NCI-H1417 treated with DMSO at 0.1 percent for 48 hours (cell line): ENCODE measurements around the gene TXNDC5.
"Not testable (repeated sequence)": the region's sequence is repeated elsewhere in the genome, so short reads cannot be mapped to it uniquely, and the experiment has no call there.

Experiments
- DNase-seq: peaks from one replicate; lab custom pipeline; 2025; lab: John Stamatoyannopoulos, UW

Gene TXNDC5

DNA sequence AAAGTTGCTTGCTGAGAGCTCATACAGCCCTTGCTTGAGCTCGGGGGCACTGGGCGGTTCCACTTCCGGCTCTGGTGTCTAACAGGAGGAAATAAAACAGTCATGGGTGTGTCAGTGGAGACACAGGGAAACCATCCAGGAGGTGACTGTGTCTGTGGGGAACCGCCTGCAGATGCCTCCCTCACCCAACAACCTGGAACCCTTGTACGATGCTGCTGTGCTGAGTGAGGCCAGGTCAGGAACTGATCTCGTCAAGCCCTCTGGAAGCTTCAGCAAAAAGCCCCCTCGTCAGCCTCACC is 15.5 kb downstream of the TXNDC5 start:
- no peak for DNase-seq

DNA sequence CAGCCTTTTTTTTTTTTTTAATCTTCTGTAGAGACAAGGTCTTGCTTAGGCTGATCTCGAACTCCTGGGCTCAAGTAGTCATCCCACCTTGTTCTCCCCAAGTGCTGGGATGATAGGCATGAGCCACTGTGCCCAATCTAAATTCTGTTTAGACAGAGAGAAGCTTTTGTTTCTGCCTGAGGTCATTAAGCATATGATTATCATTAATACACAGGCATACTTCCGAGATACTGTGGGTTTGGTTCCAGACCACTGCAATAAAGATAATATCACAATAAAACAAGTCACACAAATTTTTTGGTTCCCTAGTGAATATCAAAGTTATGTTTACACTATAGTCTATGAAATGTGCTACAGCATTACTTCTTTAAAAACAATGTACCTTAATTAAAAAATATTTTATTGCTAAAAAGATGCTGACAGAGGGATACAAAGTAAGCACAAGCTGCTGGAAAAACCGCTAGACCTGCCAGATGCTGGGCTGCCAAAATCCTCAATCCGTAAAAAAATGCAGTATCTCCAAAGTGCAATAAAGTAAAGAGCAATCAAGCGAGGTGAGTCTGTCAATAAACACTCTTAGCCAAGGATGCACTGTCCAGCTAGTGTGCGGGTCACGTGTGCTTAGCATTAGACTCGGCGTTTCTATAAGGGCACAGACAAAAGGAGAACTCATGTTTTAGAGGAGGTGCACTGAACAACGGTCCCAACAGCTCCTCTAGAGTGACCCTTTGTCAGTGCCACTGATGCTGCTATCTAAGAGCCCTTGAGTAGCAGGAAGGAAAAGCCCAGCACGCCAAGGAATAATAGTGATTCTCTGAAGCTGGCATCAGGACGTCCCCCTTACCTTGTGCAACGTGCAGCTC is 16.1 kb downstream of the TXNDC5 start:
- no peak for DNase-seq

GRCh38 chr6:7893342-7893741 is 17.2 kb downstream of the TXNDC5 start:
- no peak for DNase-seq

DNA sequence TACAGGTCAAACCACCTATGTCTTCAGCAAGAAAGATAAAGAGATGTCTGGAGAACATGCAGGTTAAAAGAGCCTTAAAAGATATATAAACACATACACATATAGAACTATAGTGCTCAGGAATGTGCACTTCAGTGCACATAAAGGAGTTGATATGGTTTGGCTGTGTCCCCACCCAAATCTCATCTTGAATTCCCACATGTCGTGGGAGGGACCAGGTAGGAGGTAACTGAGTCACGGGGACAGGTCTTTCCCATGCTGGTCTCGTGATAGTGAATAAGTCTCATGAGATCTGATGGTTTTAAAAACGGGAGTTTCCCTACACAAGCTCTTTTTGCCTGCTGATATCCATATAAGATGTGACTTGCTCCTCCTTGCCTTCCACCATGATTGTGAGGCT is 18.2 kb downstream of the TXNDC5 start:
- DNase-seq = not testable (repeated sequence)

GRCh38 chr6:7891078-7891872 is 19.3 kb downstream of the TXNDC5 start:
- DNase-seq = no peak

DNA sequence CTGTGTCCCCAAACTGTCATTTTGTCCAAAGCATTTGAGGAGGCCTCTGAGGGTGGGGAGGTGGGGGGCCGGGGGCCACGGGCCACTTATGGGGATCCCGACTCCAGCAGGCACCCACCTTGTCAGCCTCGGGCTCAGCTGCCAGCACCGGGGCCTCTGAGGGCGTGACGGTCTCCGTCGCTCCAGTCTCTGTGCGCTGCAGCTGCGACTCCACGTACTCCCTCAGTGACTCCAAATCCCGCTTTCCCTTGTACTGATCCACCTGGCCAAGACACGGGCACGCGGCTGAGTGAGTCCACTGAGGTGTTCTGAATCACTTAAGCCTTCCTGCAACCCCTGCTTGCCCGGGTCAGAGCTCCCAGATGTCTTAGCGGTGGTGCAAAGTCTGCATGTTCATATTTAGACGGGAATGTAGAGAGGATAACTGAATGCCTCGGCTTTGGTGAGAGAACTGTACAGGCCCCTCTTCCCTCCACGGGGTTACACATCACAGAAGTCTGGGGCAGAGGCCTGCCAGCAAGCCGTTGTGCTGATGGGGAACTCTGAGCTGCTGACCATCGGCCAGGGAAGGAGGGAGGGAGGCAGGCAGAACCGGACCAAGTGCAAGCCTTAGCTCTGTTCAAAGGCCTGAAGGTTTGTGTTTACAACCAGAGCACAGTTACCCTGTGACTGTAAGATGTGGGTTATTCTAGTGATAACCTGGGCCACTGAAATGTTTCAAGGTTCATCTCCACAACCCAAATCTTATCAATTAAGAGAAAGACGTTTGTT is 21.8 kb downstream of the TXNDC5 start:
- no peak for DNase-seq

DNA sequence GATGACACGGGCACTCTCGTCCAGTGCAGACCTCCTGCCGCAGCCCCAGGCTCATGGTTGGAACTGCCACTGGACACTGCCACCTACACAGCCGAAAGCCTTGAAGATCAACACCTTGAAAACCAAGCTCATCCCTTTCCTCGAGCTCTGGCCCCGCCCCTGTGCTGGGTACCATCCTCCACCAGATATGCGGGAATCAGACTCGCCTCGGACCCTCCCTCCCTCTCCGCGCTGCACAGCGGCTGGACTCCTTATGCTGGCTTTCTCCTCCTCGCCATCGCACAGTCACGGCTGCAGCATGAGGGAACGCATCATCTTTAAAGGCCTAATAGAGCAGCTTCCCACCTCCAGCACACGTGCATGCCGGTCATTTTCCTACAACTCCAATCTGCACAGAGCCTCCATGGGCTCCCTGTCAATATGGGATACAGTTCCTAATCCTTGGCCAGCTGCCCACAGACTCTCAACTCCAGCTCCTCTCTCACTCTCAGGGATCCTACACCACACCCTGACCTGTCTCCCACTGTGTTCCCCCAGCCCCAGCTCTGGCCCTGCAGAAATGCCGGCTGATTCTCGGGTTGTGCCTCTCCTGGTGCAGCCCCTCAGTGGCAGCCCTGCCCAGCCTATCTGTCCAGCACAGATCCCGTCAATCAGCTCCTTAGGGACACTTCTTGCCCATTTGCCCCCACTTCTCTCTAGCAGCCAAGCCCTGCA is 23.2 kb downstream of the TXNDC5 start:
- no peak for DNase-seq

GRCh38 chr6:7886132-7886531 is 24.5 kb downstream of the TXNDC5 start:
- no peak for DNase-seq

GRCh38 chr6:7883381-7883780 is 27.2 kb downstream of the TXNDC5 start:
- DNase-seq = no peak

DNA sequence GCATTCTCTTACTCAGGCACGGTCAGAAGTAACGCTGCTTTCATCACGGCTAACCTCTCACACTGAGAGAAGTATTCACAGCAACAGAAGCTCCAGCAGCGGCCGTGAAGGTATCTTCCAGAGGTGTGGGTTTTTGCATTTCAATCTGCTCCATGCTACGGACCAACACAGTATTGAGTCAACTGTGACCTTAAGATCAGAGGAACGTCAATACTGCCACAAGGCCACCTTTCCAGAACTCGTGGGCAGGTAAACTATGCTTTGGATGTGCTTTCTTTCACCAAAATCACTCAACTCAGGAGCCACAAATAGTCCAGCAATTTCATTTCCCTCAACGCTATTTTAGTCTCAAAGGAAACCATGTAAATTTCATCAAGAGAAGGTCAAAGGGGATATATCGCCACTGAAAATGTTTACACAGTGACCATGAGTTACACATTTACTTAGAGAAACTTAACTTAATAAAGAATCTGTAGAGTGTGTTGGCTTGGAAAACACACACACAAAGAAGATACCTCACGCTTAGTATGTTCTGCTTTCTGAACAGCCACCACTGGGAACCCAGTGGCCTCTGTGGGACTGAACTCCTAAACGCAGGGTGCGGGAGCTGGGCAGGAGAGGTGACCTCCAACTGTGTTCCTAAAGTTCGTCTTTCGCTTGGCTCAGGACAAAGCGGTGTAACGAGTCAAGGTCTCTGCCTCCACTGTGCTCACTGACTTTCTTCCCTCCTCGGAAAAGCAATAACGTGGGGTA is 27.9 kb downstream of the TXNDC5 start:
- no peak for DNase-seq

GRCh38 chr6:7881765-7882500 is 28.7 kb downstream of the TXNDC5 start:
- DNase-seq = no peak

- no peak for DNase-seq
Measured at GRCh38 chr6:7880718-7881107, 29.9 kb downstream of the TXNDC5 start.

DNA sequence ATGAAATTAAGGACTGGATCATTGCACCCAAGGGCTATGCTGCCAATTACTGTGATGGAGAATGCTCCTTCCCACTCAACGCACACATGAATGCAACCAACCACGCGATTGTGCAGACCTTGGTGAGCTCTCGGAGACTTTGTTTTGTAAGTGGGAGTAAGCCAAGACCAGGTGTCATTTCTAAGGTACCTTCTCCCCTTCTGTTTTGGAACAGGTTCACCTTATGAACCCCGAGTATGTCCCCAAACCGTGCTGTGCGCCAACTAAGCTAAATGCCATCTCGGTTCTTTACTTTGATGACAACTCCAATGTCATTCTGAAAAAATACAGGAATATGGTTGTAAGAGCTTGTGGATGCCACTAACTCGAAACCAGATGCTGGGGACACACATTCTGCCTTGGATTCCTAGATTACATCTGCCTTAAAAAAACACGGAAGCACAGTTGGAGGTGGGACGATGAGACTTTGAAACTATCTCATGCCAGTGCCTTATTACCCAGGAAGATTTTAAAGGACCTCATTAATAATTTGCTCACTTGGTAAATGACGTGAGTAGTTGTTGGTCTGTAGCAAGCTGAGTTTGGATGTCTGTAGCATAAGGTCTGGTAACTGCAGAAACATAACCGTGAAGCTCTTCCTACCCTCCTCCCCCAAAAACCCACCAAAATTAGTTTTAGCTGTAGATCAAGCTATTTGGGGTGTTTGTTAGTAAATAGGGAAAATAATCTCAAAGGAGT is 30.4 kb downstream of the TXNDC5 start:
- no peak for DNase-seq

DNA sequence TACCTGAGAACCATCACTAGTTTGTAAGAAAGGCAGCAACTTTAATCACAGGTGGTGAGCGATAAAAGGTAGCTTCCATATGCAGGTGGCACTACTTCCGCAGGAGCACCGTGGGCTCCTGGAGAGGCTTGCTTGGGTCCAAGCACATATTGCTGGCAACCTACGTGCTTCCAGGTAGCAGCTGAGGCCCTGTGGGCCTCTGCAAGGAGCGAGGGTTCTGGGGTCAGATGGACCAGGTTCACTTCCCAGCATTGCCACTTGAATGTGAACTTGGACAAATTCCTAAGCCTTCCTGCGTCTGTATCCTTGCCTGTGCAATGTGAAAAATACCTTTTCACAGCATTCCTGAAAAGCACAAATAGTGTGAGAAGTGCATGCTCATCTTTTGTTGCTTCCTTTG is 31.0 kb downstream of the TXNDC5 start:
- no peak for DNase-seq

DNA sequence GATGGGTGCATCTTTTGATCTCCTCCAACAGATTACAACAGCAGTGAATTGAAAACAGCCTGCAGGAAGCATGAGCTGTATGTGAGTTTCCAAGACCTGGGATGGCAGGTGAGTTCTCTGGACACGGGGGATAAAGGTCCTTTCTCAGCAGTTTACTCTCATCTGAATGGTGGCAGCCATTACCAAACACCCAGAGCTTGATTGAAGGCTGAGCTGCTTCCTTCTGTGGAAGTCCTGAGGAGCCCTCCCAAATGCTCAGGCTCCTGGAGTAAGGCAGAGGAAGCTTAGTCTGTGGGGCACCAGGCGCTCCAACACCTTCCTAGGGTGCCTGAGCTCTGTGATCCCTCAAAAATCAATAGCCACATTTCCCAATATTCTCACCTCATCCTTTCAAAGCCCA is 31.5 kb downstream of the TXNDC5 start:
- DNase-seq = no peak

GRCh38 chr6:7878401-7878964 is 32.1 kb downstream of the TXNDC5 start:
- DNase-seq = no peak

GRCh38 chr6:7868926-7869325 is 41.7 kb downstream of the TXNDC5 start:
- no peak for DNase-seq

GRCh38 chr6:7866526-7866925 is 44.1 kb downstream of the TXNDC5 start:
- no peak for DNase-seq

GRCh38 chr6:7865781-7866180 is 44.8 kb downstream of the TXNDC5 start:
- DNase-seq = no peak

GRCh38 chr6:7859591-7859990 is 51.0 kb downstream of the TXNDC5 start:
- DNase-seq = no peak
